ENCODE measurements around the gene VPS36. TPM values are rescaled to one million over a fixed set of nuclear protein-coding genes. Genes with fewer than 3 reads are reported as not detected.

Gene VPS36
- total and polyA plus RNA-seq, 4 donors: 10.1 to 34.6 (median 26.2) TPM

DNA sequence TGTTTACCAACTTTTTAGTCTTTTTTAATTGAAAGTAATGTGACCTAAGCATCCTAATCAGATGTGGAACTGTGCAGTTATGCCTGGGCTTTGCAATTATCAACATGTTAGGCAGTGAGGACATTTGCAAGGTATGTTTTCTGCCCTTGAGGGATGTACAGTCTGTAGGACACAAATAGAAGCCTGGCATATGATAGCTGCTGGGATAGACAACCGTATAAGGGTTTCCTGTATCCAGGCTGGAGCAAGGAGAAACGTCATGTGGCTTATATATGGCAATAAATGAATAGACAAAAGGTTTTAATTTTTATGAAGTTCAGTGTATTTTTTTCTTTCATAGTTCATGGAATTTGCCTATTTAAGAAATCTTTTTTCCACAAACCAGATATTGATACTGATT is 2.0 kb upstream of the VPS36 start:
- TF ChIP-seq, protein P1, sequence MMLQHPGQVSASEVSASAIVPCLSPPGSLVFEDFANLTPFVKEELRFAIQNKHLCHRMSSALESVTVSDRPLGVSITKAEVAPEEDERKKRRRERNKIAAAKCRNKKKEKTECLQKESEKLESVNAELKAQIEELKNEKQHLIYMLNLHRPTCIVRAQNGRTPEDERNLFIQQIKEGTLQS (IDR thresholded peaks at IDR 0.05): no peak
- TF ChIP-seq HNF4A (conservative IDR thresholded peaks at IDR 0.05) (no peak), ZBTB33 (IDR thresholded peaks at IDR 0.05) (no peak), HNF4G (IDR thresholded peaks at IDR 0.05) (no peak), FOXA1 (IDR thresholded peaks at IDR 0.05) (no peak), GABPA (IDR thresholded peaks at IDR 0.05 in 1 of 2, conservative IDR thresholded peaks at IDR 0.05 in 1 of 2) (no peak), REST (IDR thresholded peaks at IDR 0.05) (no peak), SP1 (IDR thresholded peaks at IDR 0.05) (no peak), TAF1 (conservative IDR thresholded peaks at IDR 0.05) (no peak), RAD21 (IDR thresholded peaks at IDR 0.05) (no peak), MAX (IDR thresholded peaks at IDR 0.05) (no peak)
- no peak overlapping the region for H3K9ac ChIP-seq (ENCODE audit: low read depth in 1 of 2, low read length in 2 of 2)
- H3K36me3 ChIP-seq (ENCODE audit: control insufficient read depth in 4 of 4, insufficient read depth in 3 of 4, low read depth in 1 of 4, low read length in 3 of 4): no peaks in the 10 kb centered on the region
- no peaks in the 10 kb centered on the region for H3K27me3 ChIP-seq (ENCODE audit: control insufficient read depth in 4 of 4, insufficient read depth in 4 of 4, low read length in 3 of 4)
- no peaks in the 10 kb centered on the region for H3K9me3 ChIP-seq (ENCODE audit: control insufficient read depth in 4 of 4, low read length in 3 of 4)
- no peak overlapping the region for H3K4me3 ChIP-seq (ENCODE audit: low read depth in 1 of 3, low read length in 3 of 3)
- H3K4me1 ChIP-seq (ENCODE audit: control insufficient read depth in 4 of 4, insufficient read depth in 4 of 4, low read length in 3 of 4): peaks cover 7 to 32% (median 19%) of the 10 kb centered on the region in 4 donors
- no peak overlapping the region for H3K27ac ChIP-seq (ENCODE audit: low read depth in 1 of 2, low read length in 2 of 2)
- 77% methylated on average over 2 of the region's 2 CpGs for WGBS
- no peak for DNase-seq (ENCODE audit: low spot score)

DNA sequence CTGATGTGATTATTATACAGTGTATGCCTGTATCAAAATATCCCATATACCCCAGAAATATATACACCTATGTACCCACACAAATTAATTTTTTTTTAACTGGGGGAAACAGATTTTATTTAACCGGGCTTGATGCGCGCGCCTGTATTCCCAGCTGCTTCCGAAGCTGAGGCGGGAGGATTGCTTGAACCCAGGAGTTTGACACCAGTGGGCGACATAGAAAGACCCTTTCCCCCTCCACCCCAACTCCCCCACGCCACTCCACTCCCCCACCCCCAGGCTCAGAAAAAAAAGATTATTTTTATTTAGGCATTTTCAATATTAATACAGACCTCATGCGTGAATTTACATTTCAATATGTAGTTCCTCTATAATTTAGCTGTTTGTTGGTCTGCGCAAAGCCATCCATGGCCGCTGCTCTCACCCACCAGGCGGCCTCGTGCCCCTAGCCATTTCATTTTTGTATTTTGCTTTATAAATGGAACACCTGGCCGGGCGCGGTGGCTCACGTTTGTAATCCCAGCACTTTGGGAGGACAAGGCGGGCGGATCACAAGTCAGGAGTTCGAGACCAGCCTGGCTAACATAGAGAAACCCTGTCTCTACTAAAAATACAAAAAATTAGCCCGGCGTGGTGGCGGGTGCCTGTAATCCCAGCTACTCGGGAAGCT is 836 bp upstream of the VPS36 start:
- Histone ChIP-seq H3K9ac (ENCODE audit: low read depth in 1 of 2, low read length in 2 of 2) (no peak overlapping the region), H3K27me3 (ENCODE audit: control insufficient read depth in 4 of 4, insufficient read depth in 4 of 4, low read length in 3 of 4) (no peaks in the 10 kb centered on the region), H3K9me3 (ENCODE audit: control insufficient read depth in 4 of 4, low read length in 3 of 4) (no peaks in the 10 kb centered on the region), H3K36me3 (ENCODE audit: control insufficient read depth in 4 of 4, insufficient read depth in 3 of 4, low read depth in 1 of 4, low read length in 3 of 4) (no peaks in the 10 kb centered on the region), H3K27ac (ENCODE audit: low read depth in 1 of 2, low read length in 2 of 2) (no peak overlapping the region), H3K4me1 (ENCODE audit: control insufficient read depth in 4 of 4, insufficient read depth in 4 of 4, low read length in 3 of 4) (peaks cover 7 to 27% (median 17%) of the 10 kb centered on the region in 4 donors), H3K4me3 (ENCODE audit: low read depth in 1 of 3, low read length in 3 of 3) (no peak overlapping the region)
- WGBS: 89% methylated on average over 24 of the region's 24 CpGs
- TF ChIP-seq CTCF (IDR thresholded peaks at IDR 0.05; ENCODE audit: low read depth, low read length, missing input control) (no peak), ZBTB33 (IDR thresholded peaks at IDR 0.05) (no peak), HNF4G (IDR thresholded peaks at IDR 0.05) (no peak)
- DNase-seq (ENCODE audit: low spot score): no peak
